Measurements from ENCODE around the gene VCAM1. TPM values are rescaled to one million over a fixed set of nuclear protein-coding genes. Genes with fewer than 3 reads are reported as not detected.

The VCAM1 gene
- total RNA-seq, 1 experiment from 2014 or later, result 0.07 TPM

GRCh38 chr1:100760511-100760910 is 41.0 kb downstream of the VCAM1 start:
- Histone ChIP-seq H2BK20ac (ENCODE audit: low read depth, low read length, poor library complexity, severe bottlenecking) (no peak overlapping the region), H2BK15ac (ENCODE audit: low read depth, low read length) (no peak overlapping the region)

More at GRCh38 chr1:100760511-100760910, 41.0 kb downstream of the VCAM1 start:
- Histone ChIP-seq H3K27me3 (ENCODE audit: insufficient read depth, low read length) (no peaks in the 10 kb centered on the region), H2AFZ (ENCODE audit: low read length) (no peak overlapping the region), H3K23ac (ENCODE audit: insufficient read length, low read depth, low read length) (no peak overlapping the region), H3K4me2 (ENCODE audit: insufficient read depth, insufficient read length, low read length) (no peak overlapping the region), H3K79me2 (ENCODE audit: insufficient read depth, low read length) (no peaks in the 10 kb centered on the region), H3K14ac (ENCODE audit: insufficient read depth, low read length) (no peak overlapping the region), H2BK5ac (ENCODE audit: insufficient read length, low read length) (no peak overlapping the region), H3K4me1 (ENCODE audit: insufficient read depth, low read length) (no peaks in the 10 kb centered on the region; the same call in 1 of the 2 replicates), H3K18ac (ENCODE audit: insufficient read length, low read depth, low read length) (no peak overlapping the region), H3K4ac (ENCODE audit: low read depth, low read length) (no peak overlapping the region), H4K5ac (ENCODE audit: insufficient read length, low read depth, low read length) (no peak overlapping the region), H3K9me3 (ENCODE audit: control insufficient read depth, low read depth, low read length) (no peaks in the 10 kb centered on the region), H4K91ac (ENCODE audit: insufficient read length, low read depth, low read length) (no peak overlapping the region), H2BK12ac (ENCODE audit: insufficient read length, low read depth, low read length) (no peak overlapping the region), H3K79me1 (ENCODE audit: insufficient read depth, low read depth, low read length, poor library complexity, severe bottlenecking) (no peaks in the 10 kb centered on the region), H4K8ac (replicated peaks; ENCODE audit: insufficient read length, low read depth, low read length) (no peak overlapping the region), H4K20me1 (ENCODE audit: control insufficient read depth, insufficient read depth, insufficient read length) (no peaks in the 10 kb centered on the region), H3K9ac (ENCODE audit: extremely low read depth, insufficient read length, low read length) (no peak overlapping the region), H3T11ph (ENCODE audit: low read length) (no peak overlapping the region), H3K56ac (ENCODE audit: insufficient read length, low read depth, low read length) (no peak overlapping the region), H3K23me2 (ENCODE audit: insufficient read length, low read depth, low read length, poor library complexity, severe bottlenecking) (no peaks in the 10 kb centered on the region), H3K27ac (ENCODE audit: insufficient read length, low read depth, low read length) (no peak overlapping the region), H2AK5ac (ENCODE audit: insufficient read length, low read length) (no peak overlapping the region), H2BK120ac (ENCODE audit: low read depth, low read length, poor library complexity, severe bottlenecking) (no peak overlapping the region)
- H3K27ac Mint-ChIP-seq, result no peak overlapping the region; a peak in 1 of 7 replicates
- H3K36me3 Mint-ChIP-seq (ENCODE audit: insufficient read depth in 1 of 3, low read depth in 3 of 3), result no peaks in the 10 kb centered on the region
- no peak for DNase-seq
- no peak overlapping the region for H3K4me3 Mint-ChIP-seq
- no peaks in the 10 kb centered on the region; the same call in 1 of the 2 replicates for H3K27me3 Mint-ChIP-seq (ENCODE audit: low read depth)
- TF ChIP-seq CTCF (conservative IDR thresholded peaks at IDR 0.05), result no peak
- H3K9me3 Mint-ChIP-seq, result no peaks in the 10 kb centered on the region
- H3K4me1 Mint-ChIP-seq, result peaks cover 0 to 12% of the 10 kb centered on the region in 2 experiments; a peak in 3 of 4 replicates
